Eye (tissue), 1 donor: ENCODE data around the gene BCL2L15.
A peak's percentile ranks its signal among the peaks of the same experiment; 100 is the strongest.

Experiments
- DNase-seq: peaks from one replicate; pipeline ENCODE4 v3.0.0-alpha.2; 2015

Gene BCL2L15

DNA sequence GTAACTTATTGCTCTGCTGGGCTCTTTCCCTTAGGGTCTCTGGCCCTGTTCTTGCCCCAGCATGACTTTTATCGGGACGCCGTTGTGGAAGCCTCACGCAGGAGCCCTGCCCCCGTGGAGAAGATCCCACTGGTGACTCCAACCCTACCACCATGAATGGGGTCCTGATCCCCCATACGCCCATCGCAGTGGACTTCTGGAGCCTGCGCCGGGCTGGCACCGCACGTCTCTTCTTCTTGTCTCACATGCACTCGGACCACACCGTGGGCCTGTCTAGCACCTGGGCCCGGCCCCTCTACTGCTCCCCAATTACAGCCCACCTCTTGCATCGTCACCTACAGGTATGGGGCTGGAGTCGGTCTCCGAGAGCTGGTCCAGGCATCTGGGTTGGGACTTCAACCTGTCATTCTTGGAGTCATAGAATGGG, 18.1 kb upstream of the BCL2L15 start:
- DNase-seq = no peak

DNA sequence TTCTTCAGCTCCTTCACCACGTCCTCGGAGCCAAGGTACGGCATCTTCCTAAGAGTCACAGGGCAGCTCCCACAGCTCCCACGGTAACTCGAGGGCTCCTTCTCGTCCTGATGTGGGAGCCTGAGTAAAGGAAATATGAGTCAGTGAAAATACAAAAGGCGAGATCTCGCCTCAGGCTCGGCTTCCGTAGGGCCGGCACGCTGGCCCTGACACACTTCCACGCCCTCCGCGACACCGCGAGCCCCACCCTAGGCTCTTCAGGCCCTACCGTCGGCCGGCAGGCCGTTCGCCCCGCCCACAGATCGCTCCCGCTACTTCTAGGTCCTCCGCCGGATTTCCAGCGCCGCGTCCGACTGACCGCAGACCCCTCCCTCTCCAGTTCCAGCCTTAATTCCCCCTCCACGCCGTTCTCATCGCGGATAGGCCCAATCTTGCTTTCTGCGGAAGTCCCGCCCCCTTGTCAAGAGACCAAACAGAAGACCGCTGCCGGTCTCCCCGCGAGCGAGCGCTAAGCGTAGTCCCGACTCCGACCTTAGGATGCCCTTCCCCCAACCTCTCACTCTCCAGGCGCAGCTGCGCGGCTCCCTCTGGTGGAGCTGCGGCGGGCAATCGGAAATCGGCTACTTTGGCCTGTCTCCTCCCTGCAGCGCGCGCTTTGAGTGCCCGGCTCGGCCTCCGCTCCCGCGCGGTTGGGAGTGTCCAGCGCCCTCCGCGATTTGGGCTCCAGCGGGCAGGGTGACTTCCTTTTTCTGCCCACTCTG, 17.5 kb upstream of the BCL2L15 start, which contains the start of the genes AP4B1 and DCLRE1B:
TSS of gene AP4B1 (minus strand) at position 126 of the 761 bp plus-strand sequence. CDS start at position 44, 82 bp downstream.
TSS of gene DCLRE1B (plus strand) at position 653 of the 761 bp plus-strand sequence. CDS start 261 bp downstream, outside the sequence.
- DNase-seq = peak; percentile 100

DNA sequence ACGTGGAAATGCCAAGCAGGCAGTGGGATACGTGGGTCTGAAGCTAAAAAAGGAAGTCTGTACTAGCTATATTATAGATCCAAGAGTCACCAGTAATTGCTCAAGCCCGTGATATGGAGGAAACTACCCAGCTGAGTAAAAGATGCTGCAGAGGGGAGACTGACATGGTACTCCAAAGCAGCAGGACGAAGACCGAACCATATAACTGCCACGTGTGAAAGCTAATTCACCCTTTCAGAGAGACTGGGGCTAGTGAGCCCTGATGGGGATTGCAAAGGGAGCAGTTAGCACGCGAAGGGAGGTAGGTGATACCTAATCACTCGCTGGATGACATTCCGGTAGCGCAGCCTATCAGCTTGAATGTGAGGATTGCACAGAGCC, 16.9 kb upstream of the BCL2L15 start:
- DNase-seq = no peak

DNA sequence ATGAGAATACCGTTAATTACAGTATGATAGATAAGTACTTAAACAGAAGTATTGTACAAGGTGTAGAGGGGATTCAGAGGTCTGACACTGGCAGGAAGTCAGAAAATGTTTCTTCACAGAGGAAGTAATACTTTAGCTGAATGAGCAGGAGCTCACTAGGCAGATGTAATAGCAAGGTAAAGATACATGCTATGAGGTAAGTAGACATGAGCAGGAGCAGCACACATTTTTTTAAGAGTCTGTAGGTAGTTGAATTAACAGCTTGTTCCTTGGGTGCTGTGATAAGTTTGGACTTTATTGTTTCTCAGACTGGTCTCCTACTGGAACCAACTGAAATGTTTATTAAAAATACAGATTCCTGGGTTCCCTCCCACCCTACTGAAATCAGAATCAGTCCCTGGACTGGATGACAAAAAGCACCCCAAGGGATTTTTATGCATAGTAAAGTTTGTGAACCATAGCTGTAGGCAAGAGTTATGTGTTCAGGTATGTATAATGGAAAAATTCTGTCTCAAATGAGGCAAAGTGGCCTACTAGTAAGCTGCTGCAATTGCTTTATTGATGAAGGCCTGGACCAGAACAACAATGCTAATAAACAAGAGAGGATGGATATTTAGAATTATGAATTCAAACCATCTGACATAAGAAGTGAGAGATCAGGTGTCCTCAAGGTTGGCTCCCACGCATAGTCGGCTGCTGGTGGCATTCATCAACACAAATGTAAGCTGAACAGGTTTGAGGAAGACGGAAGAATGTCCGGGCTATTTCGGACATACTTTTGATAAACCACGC, 16.3 kb upstream of the BCL2L15 start:
- DNase-seq = peak; percentile 36

DNA sequence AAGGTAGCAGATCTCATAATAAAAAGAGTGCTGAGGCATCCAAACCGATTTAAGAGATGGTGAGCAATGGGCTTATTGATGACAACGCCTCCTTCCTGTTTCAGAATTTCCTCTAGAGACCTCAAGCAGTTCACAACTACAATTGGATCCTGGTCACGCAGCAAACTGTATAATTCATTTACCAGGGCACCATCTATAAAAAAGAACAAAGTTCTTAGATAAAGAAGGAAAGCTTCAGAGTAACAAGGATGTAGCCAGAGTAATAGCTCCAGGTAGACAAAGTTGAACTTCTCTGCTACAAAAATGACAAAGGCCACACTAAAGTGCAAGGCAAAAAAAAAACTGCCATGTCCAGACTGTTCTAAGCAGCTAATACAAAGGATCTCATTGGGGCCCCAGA, 13.8 kb upstream of the BCL2L15 start:
- no peak for DNase-seq

DNA sequence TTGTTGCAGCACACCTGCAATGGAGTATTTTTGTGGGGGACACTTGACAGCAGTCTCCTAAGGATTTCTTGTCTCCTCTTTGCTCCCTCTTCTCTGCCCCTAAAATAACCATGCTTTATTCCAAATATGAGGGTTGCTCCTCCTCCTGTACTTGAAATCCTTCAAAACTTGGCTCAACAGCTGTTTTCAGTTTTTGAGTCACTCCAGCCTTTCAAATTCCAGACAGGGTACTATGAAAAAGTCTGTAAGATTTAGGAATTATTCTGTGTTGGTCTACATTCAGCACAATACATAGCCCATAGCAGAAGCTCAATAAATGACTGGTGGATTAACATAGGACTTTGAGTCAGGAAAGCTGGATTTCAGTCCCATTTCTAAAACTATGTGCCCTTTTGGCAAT, 11.7 kb upstream of the BCL2L15 start:
- peak; percentile 8 for DNase-seq

DNA sequence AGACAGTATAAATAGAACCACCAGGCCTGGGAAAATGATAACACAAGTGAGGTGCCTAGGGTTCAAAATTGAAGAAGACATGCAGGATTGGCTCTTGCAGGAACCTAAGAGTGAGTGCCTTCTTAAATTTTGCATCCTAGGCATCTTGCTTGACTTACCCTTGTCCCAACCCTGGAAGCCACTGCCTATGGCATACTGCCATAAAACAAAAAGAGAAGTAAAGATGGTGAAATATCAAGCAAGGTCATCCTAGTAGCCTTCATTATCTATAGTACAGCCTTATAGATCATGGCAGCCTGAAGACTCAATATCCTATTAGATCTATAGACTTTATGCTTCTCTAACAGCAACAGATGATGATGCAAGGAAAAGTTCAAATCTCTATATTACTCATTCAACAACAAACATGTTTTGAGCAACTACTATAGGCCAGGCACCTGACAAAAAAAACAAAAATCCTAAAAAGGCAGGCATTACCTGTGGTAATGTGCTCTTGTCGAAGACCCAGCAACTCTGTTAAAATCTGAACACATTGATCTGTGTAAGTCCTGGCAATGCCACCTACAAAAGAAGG, 10.9 kb upstream of the BCL2L15 start:
- no peak for DNase-seq

DNA sequence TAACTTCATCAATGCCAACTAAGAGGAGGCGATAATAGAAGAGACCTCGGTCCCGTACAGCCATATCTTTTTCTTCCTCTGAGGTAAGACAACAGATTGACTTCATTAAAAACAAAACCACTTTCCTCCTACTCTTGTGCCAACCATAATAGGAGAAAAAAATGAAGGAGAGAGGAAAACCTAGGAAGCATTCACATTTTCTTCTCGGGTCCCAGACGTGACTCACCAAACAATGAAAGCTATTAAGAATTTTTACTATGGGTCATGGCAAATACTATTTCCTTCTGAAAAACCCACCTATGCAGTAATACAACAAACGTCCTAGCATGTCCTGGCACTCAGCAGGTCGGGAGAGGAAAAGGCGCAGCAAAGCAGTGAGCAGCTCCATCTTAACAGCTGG, 8.6 kb upstream of the BCL2L15 start:
- DNase-seq = no peak

DNA sequence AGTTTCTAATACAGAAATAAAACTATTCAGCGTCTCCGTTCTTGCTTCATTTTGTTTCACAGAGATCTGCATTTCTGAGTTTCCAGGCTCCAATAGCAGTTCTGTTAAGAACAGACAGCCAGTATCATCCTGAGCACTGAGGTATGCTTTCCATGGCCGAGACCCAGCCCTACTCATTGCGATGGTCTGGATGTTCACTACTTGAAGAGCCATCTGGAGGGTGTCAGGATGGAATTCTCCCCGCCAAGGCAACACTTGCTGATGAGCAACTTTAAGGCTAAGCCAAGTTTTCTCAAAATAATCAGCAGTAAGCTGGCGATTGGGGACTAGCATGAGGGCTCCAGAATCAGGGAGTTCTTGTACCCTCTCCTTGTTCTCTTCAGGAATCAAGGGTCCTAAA, 7.7 kb upstream of the BCL2L15 start:
- DNase-seq = no peak

DNA sequence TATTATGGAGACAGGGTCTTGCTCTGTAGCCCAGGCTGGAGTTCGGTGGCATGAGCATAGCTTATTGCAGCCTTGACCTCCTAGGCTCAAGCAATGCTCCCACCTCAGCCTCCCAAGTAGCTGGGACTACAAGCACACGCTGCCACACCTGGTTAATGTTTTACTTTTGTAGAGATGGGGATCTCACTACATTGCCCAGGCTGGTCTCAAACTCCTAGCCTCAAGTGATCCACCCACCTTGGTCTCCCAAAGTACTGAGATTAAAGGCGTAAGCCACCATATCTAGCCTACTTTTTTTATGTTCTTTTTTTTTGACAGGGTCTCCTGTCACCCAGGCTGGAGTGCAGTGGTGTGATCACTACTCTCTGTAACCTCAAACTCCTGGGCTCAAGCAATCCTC, 5.9 kb upstream of the BCL2L15 start:
- no peak for DNase-seq

DNA sequence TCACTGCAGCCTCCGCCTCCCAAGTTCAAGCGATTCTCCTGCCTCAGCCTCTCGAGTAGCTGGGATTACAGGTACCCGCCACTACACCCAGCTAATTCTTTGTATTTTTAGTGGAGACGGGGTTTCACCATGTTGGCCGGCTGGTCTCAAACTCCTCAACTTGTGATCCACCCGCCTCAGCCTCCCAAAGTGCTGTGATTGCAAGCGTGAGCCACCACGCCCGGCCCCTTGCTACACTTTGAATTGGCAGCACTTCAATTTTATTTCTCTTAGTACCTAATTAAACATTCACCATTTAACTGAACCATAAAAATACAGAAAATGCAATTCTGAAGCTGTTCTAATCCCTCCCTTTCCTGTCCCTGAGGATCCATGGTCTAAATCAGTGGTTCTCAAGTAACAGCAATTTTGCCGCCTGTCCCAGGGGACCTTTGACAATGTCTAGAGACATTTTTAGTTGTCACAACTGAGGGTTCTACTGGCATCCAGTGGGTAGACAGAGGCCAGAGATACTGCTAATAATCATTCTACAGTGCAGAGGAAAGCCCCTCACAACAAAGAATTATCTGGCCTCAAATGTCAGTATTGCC, 4.3 kb upstream of the BCL2L15 start:
- DNase-seq = no peak

DNA sequence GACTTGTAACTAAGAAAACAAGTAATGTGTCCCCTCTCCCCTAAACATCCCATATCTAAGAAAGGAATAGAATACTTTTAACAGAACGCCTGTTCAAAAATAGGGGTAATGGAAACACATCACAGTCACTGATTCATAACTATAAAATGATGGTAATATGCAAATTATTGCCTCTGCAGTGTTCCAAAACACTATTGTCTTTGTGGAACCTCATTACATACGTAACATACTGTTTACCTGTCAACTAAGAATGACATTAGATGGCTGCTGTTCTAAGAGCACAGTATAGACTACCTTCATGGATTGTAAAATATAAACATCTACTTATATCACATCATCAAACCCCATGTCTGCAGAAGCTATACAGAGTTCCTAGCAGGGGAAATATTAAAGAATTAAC, 3.4 kb upstream of the BCL2L15 start:
- DNase-seq = no peak

DNA sequence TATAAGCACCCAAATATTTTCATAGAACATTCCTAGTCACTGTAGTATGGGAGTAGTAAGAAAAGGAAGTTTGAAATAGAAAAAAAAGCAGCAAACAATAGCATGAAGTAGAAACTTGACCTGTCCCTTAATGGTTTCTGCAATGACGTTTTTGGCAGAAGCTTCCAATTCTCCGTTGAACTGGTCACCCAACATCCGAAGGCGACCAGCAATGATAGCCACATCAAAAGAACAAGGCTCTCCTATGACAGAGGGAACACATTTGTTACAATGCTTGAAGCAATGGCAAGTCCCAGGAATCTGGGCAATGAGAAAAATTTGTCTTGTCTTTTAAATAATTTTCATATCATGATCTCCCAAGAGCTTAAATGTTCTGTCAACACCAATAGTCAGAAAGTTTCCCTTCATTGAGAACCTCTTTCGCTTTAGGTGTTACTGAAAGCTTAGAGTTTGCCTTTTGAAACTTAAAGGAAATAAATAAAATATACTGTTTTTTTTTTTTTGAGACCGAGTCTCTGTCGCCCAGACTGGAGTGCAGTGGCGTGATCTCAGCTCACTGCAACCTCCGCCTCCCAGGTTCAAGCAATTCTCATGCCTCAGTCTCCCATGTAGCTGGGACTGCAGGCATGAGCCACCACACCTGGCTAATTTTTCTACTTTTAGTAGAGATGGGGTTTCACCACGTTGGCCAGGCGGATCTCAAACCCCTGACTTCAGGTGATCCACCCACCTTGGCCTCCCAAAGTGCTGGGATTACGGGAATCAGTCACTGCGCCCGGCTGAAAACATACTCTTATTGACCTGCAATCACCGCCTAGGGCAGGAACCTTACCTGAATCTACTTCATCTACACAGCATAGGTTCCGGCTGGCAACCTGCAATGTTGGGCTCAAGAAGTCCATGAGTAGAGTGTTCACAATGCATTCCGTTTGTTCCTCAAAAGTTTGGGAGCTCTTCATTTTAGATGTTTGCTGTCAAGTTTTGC, 672 bp downstream of the BCL2L15 start:
- no peak for DNase-seq

DNA sequence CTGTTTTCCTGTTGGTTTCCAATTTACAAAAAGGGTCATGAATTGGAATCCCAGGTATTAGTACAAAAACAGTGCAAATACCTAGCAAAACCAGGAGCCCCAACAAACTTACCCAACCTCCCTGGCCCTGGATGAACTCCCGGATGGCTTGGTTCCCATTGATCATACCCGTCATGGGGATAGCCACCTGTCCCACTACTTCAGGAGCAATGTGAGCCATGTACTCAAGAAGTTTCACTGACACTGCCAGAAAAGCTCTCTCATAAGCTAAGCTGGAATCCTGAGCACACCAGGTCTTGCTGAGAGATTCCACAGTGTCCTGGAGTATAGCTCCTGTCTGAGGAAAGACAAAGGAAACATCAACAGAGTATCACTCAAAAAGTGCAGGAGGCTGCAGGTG, 5.7 kb downstream of the BCL2L15 start:
- DNase-seq = no peak

DNA sequence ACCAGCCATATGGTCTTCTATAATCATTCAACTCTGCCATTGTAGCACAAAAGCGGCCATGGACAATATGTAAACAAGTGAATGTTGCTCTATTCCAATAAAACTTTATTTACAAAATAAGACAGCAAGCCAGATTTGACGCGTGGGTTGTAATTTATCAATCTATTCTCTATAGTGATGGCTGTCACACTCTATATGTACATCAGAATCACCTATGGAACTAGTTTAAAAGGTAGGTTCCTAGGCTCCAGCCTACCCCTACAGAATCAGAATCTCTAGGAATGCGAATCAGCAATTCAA, 7.7 kb downstream of the BCL2L15 start:
- DNase-seq = no peak

DNA sequence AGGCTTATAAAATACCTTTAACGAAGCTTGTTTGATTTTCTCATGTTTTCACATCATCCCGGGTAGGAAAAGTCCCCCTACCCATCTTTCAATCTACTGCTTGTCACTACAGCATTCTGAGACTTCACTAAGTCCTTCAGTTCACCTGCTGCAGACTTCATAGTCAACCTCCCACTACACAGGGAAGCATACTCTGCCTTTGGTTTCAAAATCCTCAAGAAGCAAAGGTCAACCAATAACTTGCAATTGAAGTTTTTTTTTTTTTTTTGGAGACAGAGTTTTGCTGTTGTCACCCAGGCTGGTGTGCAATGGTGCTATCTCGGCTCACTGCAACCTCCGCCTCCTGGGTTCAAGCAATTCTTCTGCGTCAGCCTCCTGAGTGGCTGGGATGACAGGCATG, 11.2 kb downstream of the BCL2L15 start:
- no peak for DNase-seq

DNA sequence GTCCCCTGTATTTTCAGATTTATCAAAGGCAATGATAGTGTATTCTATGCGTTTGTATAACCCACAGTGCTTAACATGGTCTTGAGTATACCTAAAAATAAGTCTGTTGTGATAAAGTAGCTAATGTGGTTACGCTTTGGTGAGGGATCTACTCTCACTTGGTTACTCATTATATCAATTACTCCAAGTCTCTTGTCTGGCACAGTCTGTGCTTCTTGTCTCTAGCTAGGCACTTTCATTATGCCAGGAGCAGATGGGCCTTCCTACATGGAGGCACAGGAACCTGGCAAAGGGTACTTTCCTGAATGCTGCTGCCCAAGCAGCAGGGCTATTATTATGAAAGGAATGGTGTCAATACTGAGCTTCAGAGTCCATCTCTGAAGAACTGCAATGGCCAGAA, 11.7 kb downstream of the BCL2L15 start:
- DNase-seq = no peak

DNA sequence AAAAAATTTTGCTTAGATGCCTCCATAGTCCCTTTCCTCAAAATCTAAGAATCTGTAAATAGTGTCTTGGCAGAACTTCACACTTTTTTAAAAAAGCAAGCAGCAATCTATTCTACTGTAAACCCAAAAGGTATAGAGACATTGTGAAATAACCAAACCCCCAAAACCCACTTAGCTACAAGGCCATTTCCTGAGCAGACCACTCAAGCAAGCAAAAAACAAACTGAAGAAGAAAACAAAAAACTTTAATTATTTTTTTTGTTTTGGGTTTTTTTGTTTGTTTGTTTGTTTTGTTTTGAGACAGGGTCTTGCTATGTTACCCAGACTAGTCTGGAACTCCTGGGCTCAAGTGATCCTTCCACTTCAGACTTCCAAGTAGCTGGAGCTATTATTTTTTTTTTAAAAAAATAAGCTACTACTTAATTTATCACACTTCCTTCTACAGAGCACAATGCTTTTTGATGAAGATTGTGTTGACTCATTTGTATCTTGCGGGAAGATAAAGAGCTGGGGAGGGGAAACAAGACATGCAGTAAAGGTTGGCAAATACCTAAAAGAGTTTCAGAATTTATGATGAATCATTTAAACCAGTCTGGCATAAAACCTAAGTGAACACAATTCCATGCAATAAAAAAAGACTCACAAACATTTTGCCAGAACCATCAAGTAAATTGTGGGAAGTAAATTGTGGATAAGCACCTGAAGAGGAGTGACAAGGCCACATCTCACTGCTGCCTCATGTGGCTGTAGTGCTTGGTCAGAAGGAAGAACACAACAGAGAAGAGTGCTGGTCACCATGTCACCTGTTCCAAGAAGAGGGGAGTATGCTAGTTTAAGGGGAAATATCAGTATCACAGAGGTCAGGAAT, 13.1 kb downstream of the BCL2L15 start:
- no peak for DNase-seq

DNA sequence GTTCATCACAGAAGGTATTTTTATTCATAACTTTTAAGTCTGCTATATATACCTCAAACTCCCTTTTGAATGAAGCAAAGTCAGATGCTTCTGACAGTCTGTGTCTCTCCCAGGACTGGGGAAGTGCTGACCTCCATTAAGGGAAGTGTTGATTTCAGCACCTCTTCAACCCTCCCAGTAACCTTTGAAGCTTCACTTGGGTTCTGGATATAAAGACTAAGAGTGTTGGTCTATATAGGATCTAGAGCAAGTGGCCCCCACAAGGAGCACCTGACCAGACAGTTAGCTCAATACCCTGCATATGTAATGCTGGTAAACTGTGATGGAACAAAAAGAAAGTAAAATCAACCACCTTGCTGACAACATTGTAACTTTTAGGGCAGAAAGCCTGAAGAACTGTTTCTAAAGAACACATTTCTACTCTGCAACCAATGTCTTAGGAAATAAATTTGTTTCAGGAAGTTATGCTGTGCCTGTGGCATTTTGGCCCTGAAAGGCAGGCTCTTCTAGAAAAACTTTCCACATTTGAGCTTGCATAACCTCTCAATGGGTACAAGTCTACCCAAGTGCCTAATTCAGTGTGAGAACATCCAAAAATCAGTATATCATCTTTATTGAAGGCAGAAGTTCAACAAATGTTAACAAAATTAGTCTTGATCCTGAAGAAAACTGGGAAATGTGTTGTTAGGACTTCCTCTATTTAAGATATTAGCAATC, 15.0 kb downstream of the BCL2L15 start:
- DNase-seq = no peak

DNA sequence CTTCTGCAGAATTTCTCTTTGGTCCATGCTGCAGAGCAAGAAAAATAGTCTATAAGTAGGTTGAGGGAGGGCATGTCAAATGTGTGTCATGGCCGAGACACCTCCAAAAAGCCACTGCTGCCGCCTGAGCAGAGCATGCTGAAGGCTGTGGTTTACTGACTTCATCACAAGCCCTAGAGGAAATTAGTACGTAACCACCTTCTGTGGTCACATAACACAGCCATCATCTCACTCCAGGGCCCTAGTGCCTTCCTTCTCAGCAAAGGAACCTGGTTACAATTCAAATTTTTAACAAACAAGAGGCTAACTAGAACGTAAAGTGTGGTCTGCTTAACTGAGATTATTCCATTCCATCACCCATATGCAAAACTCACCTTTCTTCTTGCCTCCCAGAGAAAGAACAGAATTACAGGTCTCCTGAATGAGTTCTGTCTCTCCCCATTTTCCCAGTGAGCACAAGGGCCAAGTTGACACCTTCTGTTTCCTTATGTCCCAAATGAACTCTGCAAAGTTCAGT, 15.7 kb downstream of the BCL2L15 start, which contains the start of gene PTPN22:
TSS of gene PTPN22 (minus strand) at position 116 of the 517 bp plus-strand sequence.
- DNase-seq = no peak
